MM.1S (cell line): ENCODE results near the gene WASF1.

Experiments used
- CTCF ChIP-seq: fragments of 300-600 bp; sonication (generic); IDR thresholded peaks from 2 replicates; pipeline ENCODE4 v1.5.1; 2016; ENCODE audit warnings: antibody characterized with exemption, low read length, mixed read lengths
- EZH2 ChIP-seq: fragments of 300-600 bp; sonication (generic); optimal IDR thresholded peaks from 2 replicates; pipeline ENCODE3; 2017; ENCODE audit warnings: low read depth, mild to moderate bottlenecking, antibody characterized with exemption, low read length, mixed read lengths
- EZH2phosphoT487 ChIP-seq: fragments of 300-600 bp; sonication (generic); IDR thresholded peaks from 2 replicates; pipeline ENCODE4 v1.6.1; 2018; ENCODE audit warnings: antibody characterized with exemption, low read length

GRCh38 chr6:110226261-110226660 is 46.8 kb upstream of the WASF1 start:
- TF ChIP-seq CTCF = no peak
- no peak for TF ChIP-seq EZH2
- no peak for TF ChIP-seq EZH2phosphoT487
